ENCODE results near the gene CCDC15.

GRCh38 chr11:125022551-125022950 is 68.5 kb downstream of the CCDC15 start:
- TF ChIP-seq CTCF (conservative IDR thresholded peaks at IDR 0.05; ENCODE audit: low read length) = no peak
- TF ChIP-seq EZH2phosphoT487 (IDR thresholded peaks at IDR 0.05; ENCODE audit: borderline replicate concordance) = no peak

Measured in Loucy (cell line).